CD4-positive, alpha-beta T cell treated with Interleukin-4 for 1 hour (primary cell): ENCODE results near the gene FIBP.

Experiments used
- DNase-seq, 2 donors: peaks; one replicate each; pipeline ENCODE4 v3.0.0-alpha.2; 2020 to 2022

Gene FIBP

GRCh38 chr11:65912845-65913244 is 24.6 kb upstream of the FIBP start:
- DNase-seq, result no peak

DNA sequence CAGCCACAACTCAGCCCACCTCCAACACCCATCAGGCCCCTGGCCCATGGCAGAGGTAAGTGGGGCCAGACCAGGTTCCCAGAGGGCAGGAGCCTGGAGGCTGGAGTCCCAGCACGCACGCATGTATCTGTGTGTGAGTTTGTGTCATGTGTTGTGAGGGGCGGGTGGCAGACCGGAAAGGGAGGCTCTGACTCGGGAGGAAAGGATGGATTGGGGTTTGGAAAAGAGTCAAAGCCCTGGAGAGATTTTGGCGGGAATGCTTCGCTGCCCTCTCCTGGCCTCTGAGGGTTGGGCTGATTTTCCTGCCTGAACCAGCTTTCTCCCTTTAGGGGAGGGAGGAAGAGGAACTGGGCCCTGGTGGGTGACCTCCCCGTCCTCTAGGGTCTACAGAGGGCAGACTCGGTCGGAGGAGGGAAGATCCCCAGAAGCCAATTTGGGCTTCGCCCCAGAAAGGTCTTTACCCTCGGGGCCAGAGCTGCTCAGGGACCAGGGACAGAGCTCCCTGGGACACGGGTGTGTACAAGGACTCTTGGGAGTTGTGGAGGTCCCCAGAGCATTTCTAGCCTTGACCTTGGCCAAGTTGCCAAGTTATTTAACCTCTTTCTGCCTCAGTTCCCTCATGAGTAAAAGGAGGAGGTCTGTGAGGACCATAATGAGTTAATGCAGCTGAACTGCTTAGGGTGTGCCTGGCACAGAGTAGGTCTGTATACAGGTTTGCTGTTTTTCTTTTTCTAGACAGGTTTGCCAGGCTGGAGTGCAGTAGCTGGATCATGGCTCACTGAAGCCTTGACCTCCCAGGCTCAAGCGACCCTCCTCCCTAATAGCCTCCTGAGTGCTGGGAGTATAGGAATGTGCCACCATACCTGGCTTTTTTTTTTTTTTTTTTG is 23.7 kb upstream of the FIBP start:
- no peak for DNase-seq

GRCh38 chr11:65907878-65908277 is 19.6 kb upstream of the FIBP start:
- DNase-seq, result no peak

DNA sequence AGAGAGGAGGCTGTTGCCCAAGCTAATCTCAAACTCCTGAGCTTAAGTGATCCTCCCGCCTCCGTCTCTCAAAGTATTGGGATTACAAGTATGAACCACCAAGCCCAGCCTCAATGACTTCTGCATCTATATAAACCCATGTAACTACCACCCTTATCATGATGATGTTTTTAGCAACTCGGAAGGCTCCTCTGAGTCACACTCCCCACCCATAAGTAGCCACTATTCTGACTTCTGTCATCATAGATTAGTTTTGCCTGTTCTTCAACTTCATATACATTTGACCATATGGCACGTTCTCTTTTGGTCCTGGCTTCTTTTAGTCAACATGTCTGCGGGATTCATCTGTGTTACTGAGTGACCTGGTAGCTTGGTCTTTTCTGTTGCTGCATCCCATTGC is 18.3 kb upstream of the FIBP start:
- DNase-seq, result no peak

GRCh38 chr11:65903715-65904114 is 15.4 kb upstream of the FIBP start:
- no peak for DNase-seq

- no peak for DNase-seq
Measured at GRCh38 chr11:65903068-65903481, 14.8 kb upstream of the FIBP start.

DNA sequence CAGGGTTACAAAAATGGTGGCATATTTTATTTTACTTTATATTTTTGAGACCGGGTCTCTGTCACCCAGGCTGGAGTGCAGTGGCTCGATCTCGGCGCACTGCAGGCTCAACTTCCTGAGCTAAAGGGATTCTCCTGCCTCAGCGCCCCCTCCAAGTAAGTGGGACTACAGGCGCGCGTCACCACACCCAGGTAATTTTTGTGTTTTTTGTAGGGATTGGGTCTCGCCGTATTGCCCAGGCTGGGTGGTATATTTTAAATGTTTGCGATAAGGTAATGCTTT is 12.6 kb upstream of the FIBP start:
- DNase-seq, result no peak

DNA sequence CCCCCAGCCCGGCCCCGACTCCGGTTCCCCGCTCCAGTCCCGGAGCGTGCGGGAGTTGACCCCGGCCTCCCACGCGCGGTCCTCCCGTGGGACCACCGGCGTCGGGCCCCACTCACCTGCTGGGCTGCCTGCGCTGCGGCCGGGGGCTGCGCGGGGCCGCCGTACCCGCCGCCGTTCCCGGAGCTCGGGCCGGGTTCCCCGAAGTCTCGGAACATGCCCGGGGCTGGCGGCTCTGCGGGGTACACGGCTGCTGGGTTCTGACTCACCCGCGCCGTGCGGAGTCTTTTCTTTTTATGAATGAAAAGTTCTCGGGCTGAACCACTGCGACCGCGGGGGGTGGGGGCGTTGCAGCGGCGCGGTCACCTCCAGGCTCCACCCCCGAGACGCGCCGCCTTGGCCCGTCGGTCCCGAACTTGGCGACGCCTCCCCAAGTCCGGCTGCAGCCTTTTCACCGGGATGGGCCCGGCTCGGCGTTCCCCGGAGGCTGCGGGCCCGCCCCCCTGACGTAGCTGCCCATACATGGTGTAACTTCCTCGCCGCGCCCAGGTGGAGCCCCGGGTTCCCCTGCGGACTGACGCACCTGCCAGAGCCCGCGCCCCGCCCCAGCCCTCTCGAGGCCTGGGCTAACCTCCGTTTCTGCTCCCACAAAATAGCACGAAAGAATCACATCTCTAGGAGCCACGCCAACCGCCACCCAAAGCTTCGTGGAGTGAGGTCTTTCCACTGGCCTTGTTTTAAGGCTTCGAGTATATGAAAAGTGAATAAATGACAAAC is 12.0 kb upstream of the FIBP start, which contains the start of gene FOSL1:
TSS of gene FOSL1 (minus strand) at position 264 of the 774 bp plus-strand sequence. CDS start at position 215, 49 bp downstream.
- peak; percentile 97 for DNase-seq

GRCh38 chr11:65899356-65900124 is 11.3 kb upstream of the FIBP start:
- DNase-seq, result peak; percentile 54 to 66

- no peak for DNase-seq
Measured at GRCh38 chr11:65898656-65899355, 10.5 kb upstream of the FIBP start.

DNA sequence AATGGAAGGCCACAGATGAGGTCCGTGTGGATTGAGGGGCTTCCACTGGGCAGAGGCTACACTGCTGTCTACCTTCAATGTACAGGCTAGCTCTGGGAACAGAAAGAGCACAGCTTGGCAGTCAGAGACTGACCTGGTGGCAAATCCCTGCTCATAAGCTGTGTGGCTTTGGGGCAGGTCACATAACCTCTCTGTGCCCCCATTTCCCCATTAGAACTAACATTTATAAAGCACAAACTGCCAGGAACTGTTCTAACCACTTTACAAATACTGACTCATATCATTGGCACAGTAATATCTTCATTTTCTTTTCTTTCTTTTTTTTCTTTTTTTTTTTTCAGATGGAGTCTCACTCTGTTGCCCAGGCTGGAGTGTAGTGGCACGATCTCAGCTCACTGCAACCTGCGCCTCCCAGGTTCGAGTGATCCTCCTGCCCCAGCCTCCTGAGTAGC is 8.8 kb upstream of the FIBP start:
- no peak for DNase-seq

DNA sequence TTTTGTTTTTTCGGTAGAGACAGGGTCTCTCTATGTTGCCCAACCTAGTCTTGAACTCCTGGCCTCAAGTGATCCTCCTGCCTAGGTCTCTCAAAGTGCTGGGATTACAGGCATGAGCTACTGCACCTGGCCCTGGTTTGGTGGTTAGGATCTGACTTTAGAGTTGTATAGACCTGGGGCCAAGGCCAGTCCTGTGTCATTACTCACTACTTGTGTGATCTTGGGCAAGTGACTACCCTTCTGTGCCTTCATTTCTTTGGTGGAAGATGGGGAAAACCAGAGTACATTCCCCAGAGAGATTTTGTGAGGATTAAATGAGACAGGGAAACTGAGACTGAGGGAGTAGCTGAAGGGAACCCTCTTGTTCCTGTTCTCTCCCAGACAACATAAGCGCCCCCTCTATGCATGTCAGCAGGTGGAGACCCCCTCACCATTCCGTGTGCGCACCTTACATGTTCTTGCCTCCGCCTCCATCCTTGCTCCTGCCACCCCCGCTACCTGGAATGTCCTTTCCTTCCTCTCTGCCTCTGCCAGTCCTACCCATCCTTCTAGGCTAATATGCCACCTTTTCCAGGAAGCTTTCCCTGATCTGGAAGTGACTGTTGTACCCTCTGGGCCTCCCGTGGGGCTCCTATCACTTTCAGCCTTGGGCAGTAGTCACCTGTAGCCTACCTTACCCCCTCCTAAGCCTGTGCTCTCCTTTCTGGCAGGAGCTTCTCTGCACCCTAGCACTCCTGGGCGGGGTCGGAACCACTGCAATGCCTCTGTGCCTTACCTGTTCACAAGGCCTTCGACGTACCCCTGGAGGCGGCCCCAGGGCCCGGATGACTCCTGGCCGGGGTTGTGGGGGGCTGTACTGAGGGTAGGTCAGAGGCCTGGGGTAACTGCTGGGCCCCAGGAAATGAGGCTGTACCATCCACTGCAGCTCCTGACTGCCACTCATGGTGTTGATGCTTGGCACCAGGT is 8.0 kb upstream of the FIBP start:
- no peak for DNase-seq

- DNase-seq, result no peak
Measured at GRCh38 chr11:65895482-65895981, 7.3 kb upstream of the FIBP start.

- peak; percentile 47 to 51 for DNase-seq
Measured at GRCh38 chr11:65894034-65894591, 5.8 kb upstream of the FIBP start.

DNA sequence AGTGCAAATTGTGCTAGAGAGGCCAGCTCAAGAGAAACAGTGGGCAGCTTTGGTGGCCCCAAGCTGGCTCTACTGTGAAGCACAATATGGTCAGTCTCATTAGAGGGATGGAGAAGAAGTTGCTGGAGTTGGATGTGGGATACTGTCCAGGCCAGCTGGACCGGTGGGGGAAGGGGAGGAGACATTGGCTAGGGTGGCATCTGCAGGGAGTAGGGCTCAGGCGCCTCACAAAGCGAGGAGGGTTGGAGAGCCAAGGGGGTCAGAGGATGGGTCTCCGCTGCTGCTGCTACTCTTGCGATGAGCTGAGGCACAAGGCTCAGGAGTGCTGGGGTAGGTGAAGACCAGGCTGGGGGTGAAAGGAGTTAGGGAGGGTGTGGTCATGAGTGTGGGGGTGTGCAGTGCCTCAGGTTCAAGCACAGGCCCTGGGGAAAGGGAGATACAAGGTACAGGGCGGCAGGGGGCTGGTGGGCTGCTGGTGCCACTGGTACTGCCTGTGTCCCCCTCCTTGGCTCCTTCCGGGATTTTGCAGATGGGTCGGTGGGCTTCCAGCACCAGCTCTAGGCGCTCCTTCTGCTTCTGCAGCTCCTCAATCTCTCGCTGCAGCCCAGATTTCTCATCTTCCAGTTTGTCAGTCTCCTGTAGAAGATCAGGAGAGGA is 4.5 kb upstream of the FIBP start:
- no peak for DNase-seq

DNA sequence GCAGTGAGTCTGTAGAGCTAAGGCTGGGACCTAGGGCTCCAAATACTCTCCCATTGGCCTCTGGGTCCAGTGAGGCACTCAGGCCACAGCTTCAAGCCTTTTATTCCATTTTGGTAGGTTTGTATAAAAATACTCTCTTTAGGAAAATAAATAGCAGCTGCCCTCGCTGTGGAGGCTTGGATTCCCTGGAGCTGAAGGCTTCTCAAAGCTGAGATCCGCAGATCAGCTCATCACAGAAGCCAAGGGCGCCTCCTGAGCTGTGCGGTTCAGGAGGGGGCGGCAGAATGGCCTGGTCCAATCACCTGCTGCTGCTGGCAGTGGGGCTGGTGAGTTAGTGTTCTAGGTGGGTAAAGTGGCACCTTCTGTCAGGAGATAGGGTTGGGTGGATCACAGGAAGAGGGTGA is 3.9 kb upstream of the FIBP start:
- DNase-seq, result peak in 1 of 2 donors; percentile 46

- DNase-seq, result no peak
Measured at GRCh38 chr11:65891219-65892136, 3.2 kb upstream of the FIBP start.

DNA sequence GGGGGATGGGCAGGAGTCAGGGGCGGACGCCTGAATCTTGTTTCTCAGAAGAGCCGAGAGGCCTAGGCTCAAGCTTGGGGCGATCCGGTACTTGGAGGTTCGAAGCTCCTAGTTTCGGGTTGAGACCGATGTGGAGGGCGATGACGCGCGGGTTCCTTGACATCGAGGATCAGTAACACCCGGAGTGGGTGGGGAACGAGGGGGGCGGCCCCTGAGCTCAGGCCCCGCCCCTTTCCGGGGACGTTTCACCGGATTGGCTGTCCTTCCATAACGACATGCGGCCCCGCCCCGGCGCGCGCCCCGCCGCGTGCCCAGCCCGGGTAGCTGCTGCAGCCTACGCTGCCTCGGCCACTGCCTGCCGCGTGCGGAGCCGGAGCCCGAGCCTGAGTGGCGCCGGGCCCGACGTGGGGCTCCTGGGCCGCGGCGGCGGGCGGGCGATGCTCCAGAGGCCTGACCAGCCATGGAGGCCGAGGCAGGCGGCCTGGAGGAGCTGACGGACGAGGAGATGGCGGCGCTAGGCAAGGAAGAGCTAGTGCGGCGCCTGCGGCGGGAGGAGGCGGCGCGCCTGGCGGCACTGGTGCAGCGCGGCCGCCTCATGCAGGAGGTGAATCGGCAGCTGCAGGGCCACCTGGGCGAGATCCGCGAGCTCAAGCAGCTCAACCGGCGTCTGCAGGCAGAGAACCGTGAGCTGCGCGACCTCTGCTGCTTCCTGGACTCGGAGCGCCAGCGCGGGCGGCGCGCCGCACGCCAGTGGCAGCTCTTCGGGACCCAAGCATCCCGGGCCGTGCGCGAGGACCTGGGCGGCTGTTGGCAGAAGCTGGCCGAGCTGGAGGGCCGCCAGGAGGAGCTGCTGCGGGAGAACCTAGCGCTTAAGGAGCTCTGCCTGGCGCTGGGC is 2.3 kb upstream of the FIBP start, which contains the start of gene CCDC85B:
TSS of gene CCDC85B (plus strand) at position 350 of the 895 bp plus-strand sequence. CDS start at position 461, 111 bp downstream.
- DNase-seq, result peak; percentile 98
